GM12874 (cell line): Measurements from ENCODE around the gene DOCK9.

Experiments
- TF ChIP-seq, protein P1 (sequence below): IDR thresholded peaks from 2 replicates; pipeline ENCODE4 v1.5.1; 2011; ENCODE audit warnings: low read depth, mild to moderate bottlenecking, control low read depth, low read length, moderate library complexity; ENCODE audit not compliant: insufficient read depth

Gene DOCK9

DNA sequence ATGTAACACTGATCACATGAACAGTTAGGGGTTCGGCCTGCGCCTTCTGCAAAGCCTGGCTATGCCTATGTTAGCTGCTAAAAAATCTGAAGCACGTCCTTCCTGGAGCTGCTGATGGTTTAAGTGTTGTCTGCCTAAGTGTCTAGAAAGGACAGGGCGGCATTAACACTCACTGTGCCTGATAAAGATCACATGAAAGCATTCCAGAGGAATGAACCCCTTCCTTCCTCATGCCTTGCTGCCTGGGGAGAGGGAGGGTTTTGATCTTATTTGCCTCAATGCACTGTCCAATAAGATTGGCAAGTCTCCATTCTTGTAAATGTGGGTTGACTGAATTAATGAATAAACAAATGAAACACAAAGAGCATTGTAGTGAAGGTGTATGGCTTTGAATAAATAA lies 5.2 kb downstream of the DOCK9 start:
- TF ChIP-seq, protein P1, sequence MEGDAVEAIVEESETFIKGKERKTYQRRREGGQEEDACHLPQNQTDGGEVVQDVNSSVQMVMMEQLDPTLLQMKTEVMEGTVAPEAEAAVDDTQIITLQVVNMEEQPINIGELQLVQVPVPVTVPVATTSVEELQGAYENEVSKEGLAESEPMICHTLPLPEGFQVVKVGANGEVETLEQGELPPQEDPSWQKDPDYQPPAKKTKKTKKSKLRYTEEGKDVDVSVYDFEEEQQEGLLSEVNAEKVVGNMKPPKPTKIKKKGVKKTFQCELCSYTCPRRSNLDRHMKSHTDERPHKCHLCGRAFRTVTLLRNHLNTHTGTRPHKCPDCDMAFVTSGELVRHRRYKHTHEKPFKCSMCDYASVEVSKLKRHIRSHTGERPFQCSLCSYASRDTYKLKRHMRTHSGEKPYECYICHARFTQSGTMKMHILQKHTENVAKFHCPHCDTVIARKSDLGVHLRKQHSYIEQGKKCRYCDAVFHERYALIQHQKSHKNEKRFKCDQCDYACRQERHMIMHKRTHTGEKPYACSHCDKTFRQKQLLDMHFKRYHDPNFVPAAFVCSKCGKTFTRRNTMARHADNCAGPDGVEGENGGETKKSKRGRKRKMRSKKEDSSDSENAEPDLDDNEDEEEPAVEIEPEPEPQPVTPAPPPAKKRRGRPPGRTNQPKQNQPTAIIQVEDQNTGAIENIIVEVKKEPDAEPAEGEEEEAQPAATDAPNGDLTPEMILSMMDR, result no peak

DNA sequence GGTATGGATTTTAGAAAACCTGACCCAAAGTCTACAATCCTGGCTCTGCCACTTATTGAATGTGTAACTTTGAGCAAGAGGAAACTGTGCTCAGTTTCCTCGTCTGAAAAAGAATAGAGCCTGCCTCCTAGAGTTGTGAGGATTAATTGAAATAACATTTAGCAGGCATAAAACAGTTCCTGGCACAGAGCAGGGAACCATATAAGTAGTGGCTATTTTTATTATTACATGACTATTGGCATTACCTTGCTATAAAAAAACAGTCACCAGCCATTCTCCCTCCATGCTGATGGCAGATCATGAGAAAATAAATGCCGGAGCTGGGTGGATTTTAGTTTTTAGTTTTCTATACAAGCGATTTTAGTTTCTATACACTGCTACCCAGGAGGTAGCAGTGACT lies 5.8 kb downstream of the DOCK9 start:
- TF ChIP-seq, protein P1, result no peak

DNA sequence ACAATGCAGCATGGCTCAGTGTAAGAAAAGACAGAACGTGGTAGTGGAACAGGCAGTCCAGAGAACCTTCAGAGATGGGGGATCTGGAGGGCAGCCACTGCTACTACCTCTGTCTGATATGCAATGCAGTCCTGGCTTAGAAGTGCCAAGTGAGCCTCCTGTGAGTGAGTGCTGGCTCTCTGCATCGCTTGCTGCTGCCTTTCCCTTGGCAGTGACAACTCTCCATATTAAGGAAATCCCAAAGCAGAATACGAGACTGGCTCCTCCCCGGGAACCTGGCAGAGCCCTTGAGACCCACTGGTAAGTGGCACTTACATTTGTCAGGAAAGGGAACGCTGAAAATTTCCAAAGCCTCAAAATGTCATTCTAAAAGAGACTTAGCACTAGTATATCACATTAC lies 7.5 kb downstream of the DOCK9 start:
- TF ChIP-seq, protein P1, result no peak

DNA sequence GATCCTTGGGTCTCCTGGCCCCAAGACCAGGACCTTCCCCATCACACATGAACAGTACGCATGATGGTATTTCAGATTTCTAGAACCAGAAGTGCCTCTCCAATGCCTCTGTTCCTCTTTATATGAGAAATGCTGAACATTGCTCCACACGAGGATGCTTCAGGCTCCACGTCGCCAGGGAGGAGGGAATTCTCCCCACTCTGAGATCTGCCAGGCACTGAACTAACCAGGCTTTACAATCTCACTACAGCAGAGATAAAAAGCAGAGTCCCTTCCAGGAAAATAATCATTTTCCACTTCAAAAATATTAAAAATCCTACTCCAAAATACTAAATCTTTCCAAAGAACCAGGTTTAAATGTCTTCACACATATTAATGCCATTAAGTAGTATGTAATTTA lies 10.4 kb downstream of the DOCK9 start:
- TF ChIP-seq, protein P1, result no peak

DNA sequence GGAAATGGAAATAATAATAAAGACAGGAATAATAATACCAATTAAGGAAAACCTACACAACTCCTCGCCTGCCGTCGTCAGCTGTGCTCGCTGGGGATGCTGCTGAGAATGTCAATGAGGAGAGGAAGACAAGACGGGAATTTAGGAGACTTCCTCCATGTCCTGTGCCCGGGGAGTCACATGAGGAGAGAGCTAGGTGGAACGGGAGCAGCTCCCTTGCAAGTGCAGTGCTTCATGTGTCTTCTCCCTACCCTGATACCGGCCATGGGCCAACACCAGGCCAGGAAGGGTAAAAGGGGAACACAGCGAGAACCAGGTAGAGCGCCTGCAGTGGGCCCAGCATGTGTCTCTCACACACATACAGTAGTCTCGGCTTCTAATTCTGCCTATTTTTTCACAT lies 11.8 kb downstream of the DOCK9 start:
- TF ChIP-seq, protein P1, result no peak

DNA sequence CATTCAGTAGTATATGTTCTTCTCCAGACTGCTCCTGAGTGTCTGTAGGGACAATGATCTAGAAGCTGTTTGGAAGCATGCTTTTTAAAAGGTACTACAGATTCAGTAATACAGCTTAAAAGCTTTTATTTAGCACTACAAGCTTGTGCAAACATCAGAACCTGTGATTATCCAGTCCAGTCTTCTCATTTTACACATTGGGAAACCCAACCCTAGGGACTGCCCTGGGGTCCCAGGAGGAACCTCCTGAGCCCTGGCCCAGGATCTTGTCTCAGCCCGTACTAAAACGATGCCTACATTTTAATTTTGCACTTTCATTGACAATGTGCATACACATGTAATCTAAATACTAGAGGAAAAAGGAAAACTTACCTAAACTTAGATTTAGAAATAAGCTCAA lies 12.5 kb downstream of the DOCK9 start:
- TF ChIP-seq, protein P1, result no peak

DNA sequence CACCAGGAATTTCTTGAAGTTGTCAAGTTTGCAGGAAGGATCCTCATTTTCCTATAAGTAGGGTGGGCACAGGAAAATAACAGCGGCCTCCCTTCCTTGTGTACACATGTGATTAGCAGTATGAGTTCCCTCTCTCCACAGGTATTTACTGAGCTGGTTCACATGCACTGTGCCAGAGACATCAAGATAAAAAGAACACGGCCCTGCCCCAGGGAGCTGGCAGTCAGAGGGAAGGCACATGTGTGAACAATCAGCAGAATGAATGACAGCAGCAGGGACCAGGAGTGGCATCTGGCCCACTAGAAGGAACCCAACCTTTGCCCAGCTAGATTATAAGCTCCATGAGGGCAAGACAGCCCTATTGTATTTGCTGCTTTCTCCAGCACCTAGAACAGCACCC lies 13.9 kb downstream of the DOCK9 start:
- TF ChIP-seq, protein P1, result no peak
